GM19099 (cell line): ENCODE measurements around the gene HCCS.

Source experiments
- POLR2A ChIP-seq: IDR thresholded peaks from 3 replicates; pipeline ENCODE4 v1.6.1; 2011; ENCODE audit warnings: low read depth; ENCODE audit not compliant: insufficient read length; ENCODE audit errors: extremely low read depth

HCCS gene

GRCh38 chrX:11109968-11110367, 1.2 kb upstream of the HCCS start:
- TF ChIP-seq POLR2A: no peak

GRCh38 chrX:11111947-11112346, 815 bp downstream of the HCCS start:
- no peak for TF ChIP-seq POLR2A

- TF ChIP-seq POLR2A: no peak
Measured at GRCh38 chrX:11113731-11114130, 2.6 kb downstream of the HCCS start.

GRCh38 chrX:11117745-11118144, 6.6 kb downstream of the HCCS start:
- TF ChIP-seq POLR2A: no peak

GRCh38 chrX:11119313-11119943, 8.3 kb downstream of the HCCS start:
- no peak for TF ChIP-seq POLR2A

GRCh38 chrX:11124112-11124511, 13.0 kb downstream of the HCCS start:
- TF ChIP-seq POLR2A: no peak

- no peak for TF ChIP-seq POLR2A
Measured at GRCh38 chrX:11125060-11125459, 13.9 kb downstream of the HCCS start.

- TF ChIP-seq POLR2A: no peak
Measured at GRCh38 chrX:11129534-11130105, 18.5 kb downstream of the HCCS start.

- no peak for TF ChIP-seq POLR2A
Measured at GRCh38 chrX:11130136-11130535, 19.0 kb downstream of the HCCS start.

- no peak for TF ChIP-seq POLR2A
Measured at GRCh38 chrX:11131146-11131545, 20.0 kb downstream of the HCCS start.

GRCh38 chrX:11135564-11136185, 24.5 kb downstream of the HCCS start:
- TF ChIP-seq POLR2A: no peak

GRCh38 chrX:11137543-11138139, 26.5 kb downstream of the HCCS start:
- TF ChIP-seq POLR2A: no peak

- TF ChIP-seq POLR2A: no peak
Measured at GRCh38 chrX:11138498-11139390, 27.6 kb downstream of the HCCS start.

GRCh38 chrX:11143931-11144678, 33.0 kb downstream of the HCCS start:
- TF ChIP-seq POLR2A: no peak
